AG09309 (cell line): Measurements from ENCODE around the gene CEP290.

Source experiments
- DNase-seq: peaks from one replicate; pipeline ENCODE4 v3.0.0-alpha.2; 2010; ENCODE audit warnings: low read depth
- H3K4me3 ChIP-seq: 2 replicates; pipeline ENCODE4 v1.5.1; 2011; ENCODE audit warnings: mild to moderate bottlenecking, low read depth, low read length, moderate library complexity; ENCODE audit not compliant: control insufficient read depth
- TF ChIP-seq, protein P1 (sequence below): IDR thresholded peaks from 2 replicates; pipeline ENCODE4 v1.5.1; 2011; ENCODE audit warnings: mild to moderate bottlenecking, low read depth, low read length, inconsistent platforms; ENCODE audit not compliant: insufficient read depth, control insufficient read depth; ENCODE audit errors: missing control alignments

The CEP290 gene

DNA sequence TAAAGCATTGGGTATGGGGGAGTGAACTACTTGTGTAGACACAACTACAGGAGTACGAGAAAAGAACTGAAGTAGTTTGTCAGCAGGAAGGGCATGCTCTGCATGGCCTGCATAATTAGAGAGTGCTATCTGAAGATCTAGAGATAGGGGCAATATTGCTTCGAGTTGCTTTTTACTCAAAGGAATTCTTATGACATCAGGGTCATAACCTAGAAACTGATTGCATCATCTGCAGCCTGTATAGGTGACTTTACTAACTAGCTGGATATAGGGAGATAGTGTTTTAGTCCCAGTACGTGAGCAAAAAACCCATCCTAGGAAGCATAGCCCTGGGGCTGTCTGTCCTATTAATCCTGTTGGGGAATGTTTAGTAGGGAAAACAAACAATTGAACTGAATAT is 40.0 kb upstream of the CEP290 start:
- DNase-seq: no peak
- H3K4me3 ChIP-seq: no peak overlapping the region
- TF ChIP-seq, protein P1, sequence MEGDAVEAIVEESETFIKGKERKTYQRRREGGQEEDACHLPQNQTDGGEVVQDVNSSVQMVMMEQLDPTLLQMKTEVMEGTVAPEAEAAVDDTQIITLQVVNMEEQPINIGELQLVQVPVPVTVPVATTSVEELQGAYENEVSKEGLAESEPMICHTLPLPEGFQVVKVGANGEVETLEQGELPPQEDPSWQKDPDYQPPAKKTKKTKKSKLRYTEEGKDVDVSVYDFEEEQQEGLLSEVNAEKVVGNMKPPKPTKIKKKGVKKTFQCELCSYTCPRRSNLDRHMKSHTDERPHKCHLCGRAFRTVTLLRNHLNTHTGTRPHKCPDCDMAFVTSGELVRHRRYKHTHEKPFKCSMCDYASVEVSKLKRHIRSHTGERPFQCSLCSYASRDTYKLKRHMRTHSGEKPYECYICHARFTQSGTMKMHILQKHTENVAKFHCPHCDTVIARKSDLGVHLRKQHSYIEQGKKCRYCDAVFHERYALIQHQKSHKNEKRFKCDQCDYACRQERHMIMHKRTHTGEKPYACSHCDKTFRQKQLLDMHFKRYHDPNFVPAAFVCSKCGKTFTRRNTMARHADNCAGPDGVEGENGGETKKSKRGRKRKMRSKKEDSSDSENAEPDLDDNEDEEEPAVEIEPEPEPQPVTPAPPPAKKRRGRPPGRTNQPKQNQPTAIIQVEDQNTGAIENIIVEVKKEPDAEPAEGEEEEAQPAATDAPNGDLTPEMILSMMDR: no peak

DNA sequence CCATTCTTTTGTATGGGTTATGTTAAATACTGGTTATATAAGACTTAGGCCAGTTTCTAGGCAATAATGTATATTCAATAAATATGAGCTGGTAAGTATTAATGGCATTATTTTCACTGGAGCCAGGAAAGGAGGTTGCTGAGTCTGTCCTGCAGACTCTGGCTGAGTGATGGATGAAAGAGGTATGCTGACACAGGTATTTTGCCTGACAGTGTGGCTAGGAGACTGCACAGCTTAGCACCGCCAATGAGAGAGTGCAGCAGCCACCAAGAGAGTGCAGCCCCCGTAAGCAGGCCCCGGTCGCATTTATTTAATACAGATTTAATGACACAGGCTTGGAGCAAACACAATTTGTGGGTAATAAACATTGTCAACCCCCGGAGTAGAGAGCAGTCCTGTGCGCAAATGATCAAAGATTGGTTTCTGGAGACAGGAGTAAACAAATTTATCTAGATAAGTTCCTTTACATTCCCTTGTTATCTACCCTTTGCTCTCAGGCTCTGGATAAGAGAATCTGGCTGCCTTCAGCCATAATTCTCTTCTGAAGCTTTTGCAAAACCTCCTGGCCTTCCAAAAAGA is 37.6 kb upstream of the CEP290 start:
- DNase-seq: no peak
- no peak overlapping the region for H3K4me3 ChIP-seq

DNA sequence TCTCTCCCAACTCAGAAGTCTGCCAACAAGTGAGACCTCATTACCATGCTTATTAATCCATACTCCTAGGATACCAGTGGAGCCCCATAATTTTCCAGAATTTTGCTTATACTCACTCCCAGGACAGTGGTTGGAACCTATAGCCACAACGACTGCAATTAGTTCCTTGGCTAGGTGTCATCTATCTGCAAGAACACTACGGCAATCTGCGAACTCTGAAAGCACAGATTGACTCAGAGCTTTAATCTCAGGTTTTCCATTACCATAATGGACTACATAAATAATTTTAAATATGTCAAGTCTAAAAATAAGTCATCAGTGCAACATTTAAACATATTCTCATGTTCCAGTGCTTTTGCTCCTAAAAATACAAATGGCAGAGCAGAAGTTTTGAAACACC is 33.7 kb upstream of the CEP290 start:
- H3K4me3 ChIP-seq: no peak overlapping the region
- TF ChIP-seq, protein P1: no peak

More for the DNA sequence above, 37.6 kb upstream of the CEP290 start:
- TF ChIP-seq, protein P1: no peak

DNA sequence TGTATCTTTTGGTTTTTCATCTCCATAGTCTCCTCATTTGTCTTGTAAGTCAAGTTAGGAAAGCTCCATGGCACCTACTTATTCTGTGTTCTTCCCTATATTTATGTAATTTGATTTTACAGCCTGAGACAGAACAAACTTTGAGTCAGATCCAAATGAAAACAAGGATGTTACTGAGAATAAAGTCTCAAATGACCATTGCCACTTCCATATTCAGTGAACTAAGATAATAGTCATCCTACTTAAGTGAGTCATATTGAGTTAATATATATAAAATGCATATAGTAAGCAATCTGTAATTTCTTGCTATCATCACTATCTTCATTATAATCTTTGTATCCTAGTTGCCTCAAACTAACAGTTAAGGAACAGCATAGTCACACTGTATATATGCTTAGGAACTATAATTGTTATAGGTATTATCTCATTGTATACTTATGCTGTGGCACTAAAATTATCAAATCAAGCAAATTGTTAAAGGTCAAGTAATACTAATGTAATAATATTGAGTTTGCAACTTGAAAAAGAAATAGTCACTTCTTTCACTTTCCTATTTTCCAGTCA is 31.0 kb upstream of the CEP290 start:
- no peak for DNase-seq
- no peak overlapping the region for H3K4me3 ChIP-seq
- TF ChIP-seq, protein P1: no peak

More for the DNA sequence above, 33.7 kb upstream of the CEP290 start:
- no peak for DNase-seq

DNA sequence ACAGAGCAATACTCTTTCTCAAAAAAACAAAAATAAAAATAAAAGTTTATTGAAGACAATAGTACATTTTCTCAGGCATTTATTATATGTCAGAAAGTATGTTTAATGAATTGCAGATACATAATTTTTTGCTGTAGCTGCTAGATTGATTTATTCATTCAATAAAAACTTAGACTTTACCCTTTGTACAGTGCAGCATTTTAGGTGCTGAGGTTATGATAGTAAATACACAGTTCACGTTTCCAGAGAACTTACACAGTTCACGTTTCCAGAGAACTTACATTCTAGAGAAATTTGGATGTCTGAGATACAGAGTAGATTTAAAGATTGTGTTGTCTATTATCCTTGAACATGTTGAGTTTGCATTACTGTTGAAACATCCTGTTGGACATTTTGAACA is 25.5 kb upstream of the CEP290 start:
- DNase-seq: no peak
- TF ChIP-seq, protein P1: no peak
- no peak overlapping the region for H3K4me3 ChIP-seq

DNA sequence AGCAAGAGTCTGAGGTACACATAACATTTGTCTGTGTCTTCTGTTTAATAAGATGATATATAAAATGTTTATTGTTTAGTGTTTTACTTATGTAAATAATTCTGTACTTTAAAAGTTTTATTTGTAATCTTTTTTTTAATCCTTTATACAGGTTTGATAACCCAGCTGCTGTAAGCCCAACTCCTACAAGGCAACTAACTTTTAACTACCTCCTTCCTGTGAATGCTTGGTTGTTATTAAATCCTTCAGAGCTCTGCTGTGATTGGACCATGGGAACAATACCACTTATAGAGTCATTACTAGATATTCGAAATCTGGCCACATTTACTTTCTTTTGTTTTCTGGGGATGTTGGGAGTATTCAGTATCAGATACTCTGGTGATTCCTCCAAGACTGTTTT is 24.3 kb upstream of the CEP290 start:
- TF ChIP-seq, protein P1: no peak
- DNase-seq: no peak

More for the DNA sequence above, 24.3 kb upstream of the CEP290 start:
- H3K4me3 ChIP-seq: no peak overlapping the region
